Hepatocyte (in vitro differentiated cells): ENCODE measurements around the gene PRAMEF5. TPM values are rescaled to one million over a fixed set of nuclear protein-coding genes. Genes with fewer than 3 reads are reported as not detected.
"Not testable (repeated sequence)": the region's sequence is repeated elsewhere in the genome, so short reads cannot be mapped to it uniquely, and the experiment has no call there.

Experiments used
- DNase-seq: peaks from one replicate; pipeline ENCODE4 v3.0.0-alpha.2; 2016; ENCODE audit warnings: low spot score
- H2AFZ ChIP-seq: fragments of 200-600 bp; sonication (generic); 2 replicates; pipeline ENCODE4 v1.6.0; 2016; ENCODE audit warnings: antibody characterized with exemption, mild to moderate bottlenecking
- H3K27ac ChIP-seq: fragments of 200-600 bp; sonication (generic); 2 replicates; pipeline ENCODE4 v1.5.1; 2016; ENCODE audit warnings: mild to moderate bottlenecking
- H3K27me3 ChIP-seq: fragments of 200-600 bp; sonication (generic); 2 replicates; pipeline ENCODE4 v1.6.1; 2016
- H3K36me3 ChIP-seq: fragments of 200-600 bp; sonication (generic); replicated peaks from 2 replicates; pipeline ENCODE4 v1.5.1; 2016; ENCODE audit warnings: low read depth; ENCODE audit not compliant: insufficient read depth
- H3K4me1 ChIP-seq: fragments of 200-600 bp; sonication (generic); 2 replicates; pipeline ENCODE4 v1.5.1; 2016; ENCODE audit warnings: mild to moderate bottlenecking, moderate library complexity; ENCODE audit not compliant: insufficient read depth
- H3K4me2 ChIP-seq: fragments of 200-600 bp; sonication (generic); 2 replicates; pipeline ENCODE4 v1.6.0; 2016
- H3K4me3 ChIP-seq: fragments of 200-600 bp; sonication (generic); 2 replicates; pipeline ENCODE4 v1.5.1; 2016; ENCODE audit warnings: mild to moderate bottlenecking
- H3K79me2 ChIP-seq: fragments of 200-600 bp; sonication (generic); 2 replicates; pipeline ENCODE4 v1.6.0; 2017; ENCODE audit warnings: mild to moderate bottlenecking
- H3K9me2 ChIP-seq: fragments of 200-600 bp; sonication (generic); replicated peaks from 2 replicates; pipeline ENCODE4 v1.6.0; 2017; ENCODE audit warnings: mild to moderate bottlenecking; ENCODE audit not compliant: insufficient read depth
- H3K9me3 ChIP-seq: fragments of 200-600 bp; sonication (generic); 2 replicates; pipeline ENCODE4 v1.5.1; 2016; ENCODE audit warnings: low read depth, mild to moderate bottlenecking
- H4K20me1 ChIP-seq: fragments of 200-600 bp; sonication (generic); 2 replicates; pipeline ENCODE4 v1.6.0; 2016; ENCODE audit warnings: mild to moderate bottlenecking; ENCODE audit not compliant: insufficient read depth, poor library complexity, severe bottlenecking
- EZH2 ChIP-seq: fragments of 200-600 bp; sonication (generic); IDR thresholded peaks from 2 replicates; pipeline ENCODE4 v1.6.1; 2016; ENCODE audit warnings: antibody characterized with exemption, mild to moderate bottlenecking, borderline replicate concordance
- EZH2phosphoT487 ChIP-seq: fragments of 200-600 bp; sonication (generic); IDR thresholded peaks from one replicate; pipeline ENCODE4 v1.6.1; 2018; ENCODE audit warnings: antibody characterized with exemption, mild to moderate bottlenecking, low read depth, moderate library complexity; ENCODE audit not compliant: unreplicated experiment, severe bottlenecking
- WGBS: methylation state at CpG from one replicate; pipeline ENCODE4 v1.1.6; 2016; ENCODE audit warnings: low lambda C conversion rate; ENCODE audit errors: missing lambda C conversion rate; 5-methylcytosine and 5-hydroxymethylcytosine counted together
- polyA plus RNA-seq: library from polyadenylated mRNA; unstranded; fragments of >200 nt; fragmentation: Nextera tagmentation; extraction: Ambion mirVana; gene quantifications from 2 replicates; pipeline ENCODE4 v1.2.1, GENCODE V29; 2016
- total RNA-seq: library from RNA; depleted of rRNA; stranded (reverse); fragments of >200 nt; gene quantifications from 2 replicates; pipeline ENCODE4 v1.2.3, GENCODE V29; 2014
- TF ChIP-seq, protein P1 (sequence below): fragments of 200-600 bp; sonication (generic); IDR thresholded peaks from 2 replicates; pipeline ENCODE4 v1.5.1; 2016; ENCODE audit warnings: antibody characterized with exemption, mild to moderate bottlenecking; ENCODE audit not compliant: poor library complexity

PRAMEF5 gene
- total and polyA plus RNA-seq, 2 experiments from 2014 or later, result not detected

DNA sequence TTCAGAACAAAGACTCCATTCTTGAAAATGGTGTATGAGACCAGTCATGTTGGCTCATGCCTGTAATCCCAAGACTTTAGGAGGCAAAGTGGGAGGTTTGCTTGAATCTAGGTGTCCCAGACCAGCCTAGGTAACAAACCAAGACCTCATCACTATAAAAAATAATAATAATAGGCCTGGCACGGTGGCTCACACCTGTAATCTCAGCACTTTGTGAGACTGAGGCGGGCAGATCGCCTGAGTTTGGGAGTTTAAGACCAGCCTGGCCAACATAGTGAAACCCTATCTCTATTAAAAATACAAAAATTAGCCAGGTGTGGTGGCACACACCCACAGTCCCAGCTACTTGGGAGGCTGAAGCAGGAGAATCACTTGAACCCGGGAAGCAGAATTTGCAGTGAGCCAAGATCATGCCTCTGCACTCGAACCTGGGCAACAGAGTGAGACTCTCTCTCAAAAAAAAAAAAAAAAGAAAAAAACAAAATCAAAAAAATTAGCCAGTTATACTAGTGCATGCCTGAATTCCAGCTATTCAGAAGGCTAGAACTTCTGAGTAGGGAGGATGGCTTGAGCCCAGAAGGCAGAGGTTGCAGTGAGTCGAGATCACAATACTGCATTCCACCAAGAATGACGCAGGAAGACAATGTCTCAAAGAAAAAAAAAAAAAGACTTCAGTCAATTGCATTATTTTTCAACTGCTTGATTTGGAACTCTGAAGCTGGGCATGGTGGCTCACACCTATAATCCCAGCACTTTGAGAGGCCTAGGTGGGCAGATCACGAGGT, 26.5 kb upstream of the PRAMEF5 start:
- H3K4me3 ChIP-seq, H3K4me1 ChIP-seq, H3K4me2 ChIP-seq, H2AFZ ChIP-seq, H3K79me2 ChIP-seq, H3K9me2 ChIP-seq, H3K27me3 ChIP-seq, H3K9me3 ChIP-seq, H3K36me3 ChIP-seq, H4K20me1 ChIP-seq, H3K27ac ChIP-seq, DNase-seq: not testable (repeated sequence)
- 65% methylated on average over 8 of the region's 8 CpGs for WGBS

DNA sequence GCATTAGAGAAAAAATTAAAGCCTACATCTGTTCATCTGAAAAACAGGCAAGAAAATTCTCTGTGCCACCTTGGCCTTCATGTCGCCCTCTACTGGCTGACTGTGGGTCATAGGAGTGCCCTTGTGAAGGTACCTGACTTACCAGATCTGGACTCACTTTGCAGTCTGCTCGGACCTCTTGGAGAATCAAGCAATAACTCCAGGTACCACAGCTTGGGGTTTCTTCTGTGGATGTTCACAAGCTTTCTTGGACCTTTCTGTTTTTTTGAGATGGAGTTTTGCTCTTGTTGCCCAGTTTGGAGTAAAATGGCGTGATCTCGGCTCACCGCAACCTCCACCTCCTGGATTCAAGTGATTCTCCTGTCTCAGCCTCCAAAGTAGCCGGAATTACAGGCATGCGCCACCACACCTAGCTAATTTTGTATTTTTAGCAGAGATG, 25.6 kb upstream of the PRAMEF5 start:
- no peak overlapping the region for H2AFZ ChIP-seq
- H3K36me3 ChIP-seq, result no peaks in the 10 kb centered on the region
- no peak overlapping the region for H3K4me3 ChIP-seq
- no peak overlapping the region for H3K4me2 ChIP-seq
- DNase-seq, result no peak
- no peaks in the 10 kb centered on the region for H3K4me1 ChIP-seq
- no peak overlapping the region for H3K27ac ChIP-seq
- H3K79me2 ChIP-seq, result no peaks in the 10 kb centered on the region
- H4K20me1 ChIP-seq, result no peaks in the 10 kb centered on the region
- WGBS, result 69% methylated on average over 7 of the region's 7 CpGs
- peaks cover 10% of the 10 kb centered on the region for H3K9me3 ChIP-seq
- TF ChIP-seq, protein P1, sequence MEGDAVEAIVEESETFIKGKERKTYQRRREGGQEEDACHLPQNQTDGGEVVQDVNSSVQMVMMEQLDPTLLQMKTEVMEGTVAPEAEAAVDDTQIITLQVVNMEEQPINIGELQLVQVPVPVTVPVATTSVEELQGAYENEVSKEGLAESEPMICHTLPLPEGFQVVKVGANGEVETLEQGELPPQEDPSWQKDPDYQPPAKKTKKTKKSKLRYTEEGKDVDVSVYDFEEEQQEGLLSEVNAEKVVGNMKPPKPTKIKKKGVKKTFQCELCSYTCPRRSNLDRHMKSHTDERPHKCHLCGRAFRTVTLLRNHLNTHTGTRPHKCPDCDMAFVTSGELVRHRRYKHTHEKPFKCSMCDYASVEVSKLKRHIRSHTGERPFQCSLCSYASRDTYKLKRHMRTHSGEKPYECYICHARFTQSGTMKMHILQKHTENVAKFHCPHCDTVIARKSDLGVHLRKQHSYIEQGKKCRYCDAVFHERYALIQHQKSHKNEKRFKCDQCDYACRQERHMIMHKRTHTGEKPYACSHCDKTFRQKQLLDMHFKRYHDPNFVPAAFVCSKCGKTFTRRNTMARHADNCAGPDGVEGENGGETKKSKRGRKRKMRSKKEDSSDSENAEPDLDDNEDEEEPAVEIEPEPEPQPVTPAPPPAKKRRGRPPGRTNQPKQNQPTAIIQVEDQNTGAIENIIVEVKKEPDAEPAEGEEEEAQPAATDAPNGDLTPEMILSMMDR, result no peak
- no peak for TF ChIP-seq EZH2phosphoT487
- TF ChIP-seq EZH2, result no peak
- no peaks in the 10 kb centered on the region for H3K9me2 ChIP-seq
- no peaks in the 10 kb centered on the region for H3K27me3 ChIP-seq

DNA sequence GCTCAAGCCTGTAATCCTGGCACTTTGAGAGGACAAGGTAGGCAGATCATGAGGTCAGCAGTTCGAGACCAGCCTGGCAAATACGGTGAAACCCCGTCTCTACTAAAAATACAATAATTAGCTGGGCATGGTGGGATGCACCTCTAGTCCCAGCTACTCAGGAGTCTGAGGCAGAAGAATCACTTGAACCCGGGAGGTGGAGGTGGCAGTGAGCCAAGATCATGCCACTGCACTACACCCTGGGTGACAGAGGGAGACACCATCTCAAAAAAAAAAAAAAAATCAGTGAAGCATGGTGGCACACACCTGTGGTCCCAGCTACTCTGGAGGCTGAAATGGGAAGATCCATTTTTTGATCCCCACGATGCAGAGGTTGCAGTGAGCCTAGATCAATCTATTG, 23.9 kb upstream of the PRAMEF5 start:
- not testable (repeated sequence) for DNase-seq, H4K20me1 ChIP-seq, H3K4me3 ChIP-seq, H3K4me1 ChIP-seq, H3K36me3 ChIP-seq, H3K4me2 ChIP-seq, H3K27ac ChIP-seq, H3K27me3 ChIP-seq, H3K79me2 ChIP-seq, H3K9me2 ChIP-seq, H2AFZ ChIP-seq
- peaks cover 15% of the 10 kb centered on the region for H3K9me3 ChIP-seq
- 68% methylated on average over 5 of the region's 5 CpGs for WGBS

DNA sequence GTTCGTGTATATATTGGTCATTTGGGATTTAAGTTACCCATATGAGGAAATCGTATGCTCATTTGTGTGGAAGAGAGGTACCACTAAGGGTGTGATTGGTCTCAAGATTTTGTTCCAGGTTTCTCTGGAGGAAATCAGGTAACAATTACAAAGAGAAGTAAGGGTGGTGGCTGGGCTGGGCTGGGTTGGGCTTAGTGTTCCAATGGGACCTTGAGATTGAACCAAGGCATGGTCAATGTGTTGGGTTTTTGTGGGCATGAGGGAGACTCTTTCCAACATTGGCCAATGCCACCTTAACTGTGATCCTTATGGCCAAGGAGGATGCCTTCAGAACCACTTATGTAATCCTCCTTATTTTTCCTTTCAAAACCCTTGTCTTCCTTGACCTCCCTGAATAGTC, 23.4 kb upstream of the PRAMEF5 start:
- H4K20me1 ChIP-seq, DNase-seq, H2AFZ ChIP-seq, H3K27ac ChIP-seq, H3K79me2 ChIP-seq, H3K4me1 ChIP-seq, H3K9me2 ChIP-seq, H3K36me3 ChIP-seq, H3K4me2 ChIP-seq, H3K27me3 ChIP-seq, H3K4me3 ChIP-seq: not testable (repeated sequence)
- peaks cover 15% of the 10 kb centered on the region for H3K9me3 ChIP-seq
- WGBS, result 83% methylated on average over 2 of the region's 2 CpGs

DNA sequence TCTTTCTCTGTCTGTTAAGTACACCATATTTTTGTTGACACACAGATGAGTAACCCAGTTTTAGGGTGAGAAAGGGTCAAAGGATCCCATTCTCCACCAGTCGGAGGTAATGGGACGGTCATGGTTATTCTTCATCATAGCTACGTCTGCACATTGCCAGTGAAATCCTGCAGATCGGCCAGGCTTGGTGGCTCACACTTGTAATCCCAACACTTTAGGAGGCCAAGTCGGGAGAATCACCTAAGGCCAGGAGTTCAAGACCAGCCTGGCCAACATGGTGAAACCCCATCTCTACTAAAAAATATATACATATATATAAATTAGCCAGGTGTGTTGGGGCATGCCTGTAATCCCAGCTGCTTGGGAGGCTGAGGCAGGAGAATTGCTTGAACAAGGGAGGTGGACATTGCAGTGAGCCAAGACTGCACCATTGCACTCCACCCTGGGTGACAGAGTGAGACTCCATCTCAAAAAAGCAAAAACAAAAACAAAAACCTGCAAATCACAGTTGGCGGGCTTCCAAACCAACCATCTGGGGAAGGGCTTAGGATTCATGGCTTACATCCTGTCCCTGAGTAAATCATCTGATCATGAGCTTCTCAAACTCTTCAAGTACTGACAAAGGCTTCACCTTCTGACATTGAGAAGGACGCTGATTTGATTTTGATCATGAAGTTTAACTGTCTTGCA, 22.8 kb upstream of the PRAMEF5 start:
- not testable (repeated sequence) for H4K20me1 ChIP-seq, H2AFZ ChIP-seq, H3K36me3 ChIP-seq, H3K4me1 ChIP-seq, DNase-seq, H3K79me2 ChIP-seq, H3K4me2 ChIP-seq, H3K9me2 ChIP-seq, H3K27ac ChIP-seq, H3K4me3 ChIP-seq, H3K27me3 ChIP-seq
- 69% methylated on average over 7 of the region's 7 CpGs for WGBS
- peaks cover 15% of the 10 kb centered on the region for H3K9me3 ChIP-seq

DNA sequence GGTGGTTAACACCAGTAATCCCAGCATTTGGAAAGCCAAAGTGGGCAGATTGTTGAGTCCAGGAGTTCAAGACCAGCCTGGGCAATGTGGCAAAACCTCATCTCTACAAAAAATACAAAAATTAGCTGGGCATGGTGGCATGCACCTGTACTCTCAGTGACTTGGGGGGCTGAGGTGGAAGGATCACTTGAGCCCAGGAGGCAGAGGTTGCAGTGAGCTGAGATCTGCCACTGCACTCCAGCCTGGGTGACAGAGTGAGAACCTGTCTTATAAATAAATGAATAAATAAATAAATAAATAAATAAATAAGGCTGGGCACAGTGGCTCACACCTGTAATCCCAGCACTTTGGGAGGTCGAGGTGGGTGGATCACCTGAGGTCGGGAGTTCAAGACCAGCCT, 21.9 kb upstream of the PRAMEF5 start:
- H3K9me3 ChIP-seq, result peaks cover 15% of the 10 kb centered on the region
- not testable (repeated sequence) for H3K79me2 ChIP-seq, DNase-seq, H2AFZ ChIP-seq, H3K9me2 ChIP-seq, H3K4me1 ChIP-seq, H3K4me3 ChIP-seq, H3K27me3 ChIP-seq, H3K4me2 ChIP-seq, H3K27ac ChIP-seq, H3K36me3 ChIP-seq, H4K20me1 ChIP-seq
- 50% methylated on average over 2 of the region's 2 CpGs for WGBS

DNA sequence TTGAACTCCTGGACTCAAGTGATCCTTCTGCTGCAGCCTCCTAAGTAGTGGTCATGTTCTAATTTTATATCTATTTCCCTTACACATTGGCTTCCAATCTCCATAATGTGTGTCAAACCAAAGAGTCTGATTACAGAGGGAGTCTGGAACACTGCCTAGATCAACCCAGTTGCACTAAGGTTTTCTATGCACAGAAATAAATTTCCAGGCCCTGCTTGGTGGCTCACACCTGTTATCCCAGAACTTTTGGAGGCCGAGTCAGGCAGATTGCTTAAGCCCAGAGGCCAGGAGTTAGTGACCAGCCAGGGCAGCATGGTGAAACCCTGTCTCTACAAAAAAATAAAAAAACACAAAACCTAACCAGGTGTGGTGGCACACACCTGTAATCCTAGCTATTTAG, 19.9 kb upstream of the PRAMEF5 start:
- peaks cover 15% of the 10 kb centered on the region for H3K9me3 ChIP-seq
- WGBS, result 59% methylated on average over 1 of the region's 1 CpG
- H3K9me2 ChIP-seq, DNase-seq, H3K79me2 ChIP-seq, H3K4me2 ChIP-seq, H4K20me1 ChIP-seq, H2AFZ ChIP-seq, H3K27ac ChIP-seq, H3K4me1 ChIP-seq, H3K36me3 ChIP-seq, H3K4me3 ChIP-seq, H3K27me3 ChIP-seq: not testable (repeated sequence)

DNA sequence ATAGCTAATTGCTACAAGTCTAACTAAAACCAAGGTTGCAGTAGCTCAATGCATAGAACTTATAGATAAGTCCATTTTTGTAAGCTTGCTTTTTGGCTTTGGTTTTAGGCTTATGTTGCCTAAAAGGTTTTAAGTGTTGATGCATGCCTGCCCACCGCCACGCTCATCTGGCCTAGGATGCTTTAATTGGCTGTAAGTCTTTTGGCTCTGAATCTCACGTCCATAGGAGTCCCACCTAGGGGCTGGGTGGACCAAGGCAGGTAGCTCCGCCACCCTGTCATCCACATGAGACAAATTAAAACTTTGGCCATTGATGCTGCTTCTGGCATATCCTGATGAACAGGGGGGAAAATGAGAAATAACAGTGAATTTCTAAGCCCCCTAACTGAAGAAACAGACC, 16.4 kb upstream of the PRAMEF5 start:
- H3K79me2 ChIP-seq, DNase-seq, H3K27me3 ChIP-seq, H3K4me1 ChIP-seq, H2AFZ ChIP-seq, H3K27ac ChIP-seq, H3K36me3 ChIP-seq, H3K4me3 ChIP-seq, H3K4me2 ChIP-seq, H4K20me1 ChIP-seq, H3K9me2 ChIP-seq: not testable (repeated sequence)
- H3K9me3 ChIP-seq, result peaks cover 12% of the 10 kb centered on the region
- 55% methylated on average over 4 of the region's 4 CpGs for WGBS
